ENCODE data around the gene COL16A1.

Gene COL16A1

GRCh38 chr1:31732751-31733289, 29.0 kb upstream of the COL16A1 start:
- WGBS, 2 experiments: 88 to 89% methylated on average over 18 of the region's 18 CpGs
- Histone ChIP-seq H3K27ac (ENCODE audit: insufficient read depth, low read depth, low read length, poor library complexity, severe bottlenecking) (no peak overlapping the region), H3K4me3 (ENCODE audit: insufficient read depth, low read depth, low read length) (no peak overlapping the region), H3K4me1 (ENCODE audit: control insufficient read depth, insufficient read depth, low read length) (no peaks in the 10 kb centered on the region), H3K9me3 (ENCODE audit: control insufficient read depth, low read length) (no peaks in the 10 kb centered on the region), H3K36me3 (ENCODE audit: control insufficient read depth, insufficient read depth, low read length) (no peaks in the 10 kb centered on the region), H3K27me3 (ENCODE audit: control insufficient read depth, insufficient read depth, low read length, poor library complexity, severe bottlenecking) (no peaks in the 10 kb centered on the region)

GRCh38 chr1:31732343-31732742, 28.5 kb upstream of the COL16A1 start:
- H3K27ac ChIP-seq (ENCODE audit: insufficient read depth, low read depth, low read length, poor library complexity, severe bottlenecking): no peak overlapping the region
- H3K36me3 ChIP-seq (ENCODE audit: control insufficient read depth, insufficient read depth, low read length): no peaks in the 10 kb centered on the region
- no peaks in the 10 kb centered on the region for H3K4me1 ChIP-seq (ENCODE audit: control insufficient read depth, insufficient read depth, low read length)
- no peaks in the 10 kb centered on the region for H3K27me3 ChIP-seq (ENCODE audit: control insufficient read depth, insufficient read depth, low read length, poor library complexity, severe bottlenecking)
- WGBS, 2 experiments: 87 to 93% methylated on average over 6 of the region's 6 CpGs
- H3K4me3 ChIP-seq (ENCODE audit: insufficient read depth, low read depth, low read length): no peak overlapping the region
- H3K9me3 ChIP-seq (ENCODE audit: control insufficient read depth, low read length): no peaks in the 10 kb centered on the region

GRCh38 chr1:31731049-31731565, 27.3 kb upstream of the COL16A1 start:
- H3K27ac ChIP-seq (ENCODE audit: insufficient read depth, low read depth, low read length, poor library complexity, severe bottlenecking): no peak overlapping the region
- H3K36me3 ChIP-seq (ENCODE audit: control insufficient read depth, insufficient read depth, low read length): no peaks in the 10 kb centered on the region
- no peaks in the 10 kb centered on the region for H3K27me3 ChIP-seq (ENCODE audit: control insufficient read depth, insufficient read depth, low read length, poor library complexity, severe bottlenecking)
- WGBS, 2 experiments: 94% methylated on average over 12 of the region's 12 CpGs
- H3K4me3 ChIP-seq (ENCODE audit: insufficient read depth, low read depth, low read length): no peak overlapping the region
- peaks cover 1% of the 10 kb centered on the region for H3K4me1 ChIP-seq (ENCODE audit: control insufficient read depth, insufficient read depth, low read length)
- no peaks in the 10 kb centered on the region for H3K9me3 ChIP-seq (ENCODE audit: control insufficient read depth, low read length)

GRCh38 chr1:31730336-31731048, 26.7 kb upstream of the COL16A1 start:
- H3K4me3 ChIP-seq (ENCODE audit: insufficient read depth, low read depth, low read length): no peak overlapping the region
- no peaks in the 10 kb centered on the region for H3K36me3 ChIP-seq (ENCODE audit: control insufficient read depth, insufficient read depth, low read length)
- 94 to 95% methylated on average over 25 of the region's 25 CpGs for WGBS, 2 experiments
- no peaks in the 10 kb centered on the region for H3K27me3 ChIP-seq (ENCODE audit: control insufficient read depth, insufficient read depth, low read length, poor library complexity, severe bottlenecking)
- H3K4me1 ChIP-seq (ENCODE audit: control insufficient read depth, insufficient read depth, low read length): peaks cover 6% of the 10 kb centered on the region
- no peak overlapping the region for H3K27ac ChIP-seq (ENCODE audit: insufficient read depth, low read depth, low read length, poor library complexity, severe bottlenecking)
- no peaks in the 10 kb centered on the region for H3K9me3 ChIP-seq (ENCODE audit: control insufficient read depth, low read length)

- no peaks in the 10 kb centered on the region for H3K27me3 ChIP-seq (ENCODE audit: control insufficient read depth, insufficient read depth, low read length, poor library complexity, severe bottlenecking)
- H3K4me1 ChIP-seq (ENCODE audit: control insufficient read depth, insufficient read depth, low read length): peaks cover 6% of the 10 kb centered on the region
- no peak overlapping the region for H3K27ac ChIP-seq (ENCODE audit: insufficient read depth, low read depth, low read length, poor library complexity, severe bottlenecking)
- H3K9me3 ChIP-seq (ENCODE audit: control insufficient read depth, low read length): no peaks in the 10 kb centered on the region
- 95% methylated on average over 19 of the region's 19 CpGs for WGBS, 2 experiments
- H3K36me3 ChIP-seq (ENCODE audit: control insufficient read depth, insufficient read depth, low read length): no peaks in the 10 kb centered on the region
- H3K4me3 ChIP-seq (ENCODE audit: insufficient read depth, low read depth, low read length): no peak overlapping the region
Measured at GRCh38 chr1:31727849-31728248, 24.0 kb upstream of the COL16A1 start.

GRCh38 chr1:31727195-31727594, 23.4 kb upstream of the COL16A1 start:
- Histone ChIP-seq H3K9me3 (ENCODE audit: control insufficient read depth, low read length) (no peaks in the 10 kb centered on the region), H3K36me3 (ENCODE audit: control insufficient read depth, insufficient read depth, low read length) (no peaks in the 10 kb centered on the region), H3K27ac (ENCODE audit: insufficient read depth, low read depth, low read length, poor library complexity, severe bottlenecking) (no peak overlapping the region), H3K4me1 (ENCODE audit: control insufficient read depth, insufficient read depth, low read length) (peaks cover 6% of the 10 kb centered on the region), H3K27me3 (ENCODE audit: control insufficient read depth, insufficient read depth, low read length, poor library complexity, severe bottlenecking) (no peaks in the 10 kb centered on the region), H3K4me3 (ENCODE audit: insufficient read depth, low read depth, low read length) (no peak overlapping the region)
- 94 to 96% methylated on average over 14 of the region's 14 CpGs for WGBS, 2 experiments

GRCh38 chr1:31726715-31727114, 22.9 kb upstream of the COL16A1 start:
- H3K9me3 ChIP-seq (ENCODE audit: control insufficient read depth, low read length): no peaks in the 10 kb centered on the region
- H3K4me1 ChIP-seq (ENCODE audit: control insufficient read depth, insufficient read depth, low read length): peaks cover 6% of the 10 kb centered on the region
- WGBS, 2 experiments: 87 to 88% methylated on average over 4 of the region's 4 CpGs
- H3K4me3 ChIP-seq (ENCODE audit: insufficient read depth, low read depth, low read length): no peak overlapping the region
- H3K27ac ChIP-seq (ENCODE audit: insufficient read depth, low read depth, low read length, poor library complexity, severe bottlenecking): no peak overlapping the region
- H3K36me3 ChIP-seq (ENCODE audit: control insufficient read depth, insufficient read depth, low read length): no peaks in the 10 kb centered on the region
- H3K27me3 ChIP-seq (ENCODE audit: control insufficient read depth, insufficient read depth, low read length, poor library complexity, severe bottlenecking): no peaks in the 10 kb centered on the region

- Histone ChIP-seq H3K4me1 (ENCODE audit: control insufficient read depth, insufficient read depth, low read length) (peaks cover 6% of the 10 kb centered on the region), H3K36me3 (ENCODE audit: control insufficient read depth, insufficient read depth, low read length) (no peaks in the 10 kb centered on the region), H3K4me3 (ENCODE audit: insufficient read depth, low read depth, low read length) (no peak overlapping the region), H3K27me3 (ENCODE audit: control insufficient read depth, insufficient read depth, low read length, poor library complexity, severe bottlenecking) (no peaks in the 10 kb centered on the region), H3K9me3 (ENCODE audit: control insufficient read depth, low read length) (no peaks in the 10 kb centered on the region), H3K27ac (ENCODE audit: insufficient read depth, low read depth, low read length, poor library complexity, severe bottlenecking) (no peak overlapping the region)
- 91 to 93% methylated on average over 12 of the region's 12 CpGs for WGBS, 2 experiments
Measured at GRCh38 chr1:31725777-31726535, 22.1 kb upstream of the COL16A1 start.

GRCh38 chr1:31725134-31725533, 21.3 kb upstream of the COL16A1 start:
- no peaks in the 10 kb centered on the region for H3K27me3 ChIP-seq (ENCODE audit: control insufficient read depth, insufficient read depth, low read length, poor library complexity, severe bottlenecking)
- H3K9me3 ChIP-seq (ENCODE audit: control insufficient read depth, low read length): no peaks in the 10 kb centered on the region
- WGBS, 2 experiments: 83% methylated on average over 10 of the region's 10 CpGs
- H3K4me1 ChIP-seq (ENCODE audit: control insufficient read depth, insufficient read depth, low read length): peaks cover 6% of the 10 kb centered on the region
- no peak overlapping the region for H3K27ac ChIP-seq (ENCODE audit: insufficient read depth, low read depth, low read length, poor library complexity, severe bottlenecking)
- H3K36me3 ChIP-seq (ENCODE audit: control insufficient read depth, insufficient read depth, low read length): no peaks in the 10 kb centered on the region
- no peak overlapping the region for H3K4me3 ChIP-seq (ENCODE audit: insufficient read depth, low read depth, low read length)

GRCh38 chr1:31723828-31724359, 20.1 kb upstream of the COL16A1 start:
- Histone ChIP-seq H3K4me3 (ENCODE audit: insufficient read depth, low read depth, low read length) (no peak overlapping the region), H3K27me3 (ENCODE audit: control insufficient read depth, insufficient read depth, low read length, poor library complexity, severe bottlenecking) (no peaks in the 10 kb centered on the region), H3K9me3 (ENCODE audit: control insufficient read depth, low read length) (no peaks in the 10 kb centered on the region), H3K27ac (ENCODE audit: insufficient read depth, low read depth, low read length, poor library complexity, severe bottlenecking) (no peak overlapping the region), H3K4me1 (ENCODE audit: control insufficient read depth, insufficient read depth, low read length) (peaks cover 8% of the 10 kb centered on the region), H3K36me3 (ENCODE audit: control insufficient read depth, insufficient read depth, low read length) (no peaks in the 10 kb centered on the region)
- 56 to 59% methylated on average over 5 of the region's 5 CpGs for WGBS, 2 experiments

Data from ectodermal cell (in vitro differentiated cells).